Activated T-helper 2 cell treated with anti-CD3 and anti-CD28 coated beads, Interferon-gamma antibody, Interleukin-2, Interleukin-4, amounts not matched to agents 10 μg/mL and 5 μg/mL and 100 μg/mL, durations not matched to agents 14 hours and 24 hours and 36 hours (primary cell): ENCODE results near the gene AACS. TPM values are rescaled to one million over a fixed set of nuclear protein-coding genes. Genes with fewer than 3 reads are reported as not detected.

Experiments used
- DNase-seq: peaks from one replicate; pipeline ENCODE4 v3.0.0; 2021; ENCODE audit warnings: low spot score
- H3K27ac Mint-ChIP-seq: one replicate; pipeline ENCODE4 v1.8.0; 2021; ENCODE audit warnings: mixed read lengths
- H3K27me3 Mint-ChIP-seq: one replicate; pipeline ENCODE4 v1.8.0; 2021; ENCODE audit warnings: low read depth, mixed read lengths
- H3K36me3 Mint-ChIP-seq: one replicate; pipeline ENCODE4 v1.8.0; 2021; ENCODE audit warnings: low read depth, mixed read lengths
- H3K4me1 Mint-ChIP-seq: one replicate; pipeline ENCODE4 v1.8.0; 2021; ENCODE audit warnings: low read depth, mixed read lengths
- H3K4me3 Mint-ChIP-seq: one replicate; pipeline ENCODE4 v1.8.0; 2021; ENCODE audit warnings: low read depth, mild to moderate bottlenecking, moderate library complexity, mixed read lengths
- H3K9me3 Mint-ChIP-seq: one replicate; pipeline ENCODE4 v1.8.0; 2021; ENCODE audit warnings: mixed read lengths
- intact Hi-C: fragments of 100-400 bp; cut with micrococcal nuclease; formaldehyde crosslinking; loops from one replicate; pipeline ENCODE4 v1.15.1; 2023
- total RNA-seq: library from RNA; stranded (reverse); gene quantifications from 2 replicates; pipeline ENCODE4 v1.2.3, GENCODE V29; 2022

Gene AACS
- total RNA-seq, 1 donor from 2014 or later = 45.5 TPM

GRCh38 chr12:125191361-125192087 is 126.3 kb downstream of the AACS start:
- no peak overlapping the region for H3K4me3 Mint-ChIP-seq
- intact Hi-C loops = no loop called here
- no peaks in the 10 kb centered on the region for H3K36me3 Mint-ChIP-seq
- H3K9me3 Mint-ChIP-seq = no peaks in the 10 kb centered on the region
- H3K27me3 Mint-ChIP-seq = peaks cover 62% of the 10 kb centered on the region
- no peak for DNase-seq
- H3K4me1 Mint-ChIP-seq = no peaks in the 10 kb centered on the region
- no peak overlapping the region for H3K27ac Mint-ChIP-seq

- H3K4me1 Mint-ChIP-seq = no peaks in the 10 kb centered on the region
- intact Hi-C loops = no loop called here
- no peak for DNase-seq
- H3K27ac Mint-ChIP-seq = no peak overlapping the region
- no peak overlapping the region for H3K4me3 Mint-ChIP-seq
- H3K9me3 Mint-ChIP-seq = no peaks in the 10 kb centered on the region
- H3K36me3 Mint-ChIP-seq = no peaks in the 10 kb centered on the region
- peaks cover 57% of the 10 kb centered on the region for H3K27me3 Mint-ChIP-seq
Measured at GRCh38 chr12:125192690-125193221, 127.5 kb downstream of the AACS start.

Other genes starting within 250 kb of the AACS start
- gene SCARB1, start 201.6 kb upstream of the AACS start, total RNA-seq = 25.8 and 27.1 TPM in 2 replicates
- 831 and 874 TPM in 2 replicates for gene UBC, start 150.8 kb upstream of the AACS start, total RNA-seq
- gene DHX37, start 76.3 kb upstream of the AACS start, total RNA-seq = 42.8 and 43.7 TPM in 2 replicates
- gene BRI3BP, start 71.8 kb upstream of the AACS start, total RNA-seq = 38.3 and 39.3 TPM in 2 replicates
- gene TMEM132B, start 121.0 kb downstream of the AACS start, total RNA-seq = not detected in 2 replicates